Stimulated activated CD4-positive, alpha-beta T cell treated with anti-CD3 and anti-CD28 coated beads, Interleukin-4, amount 100 ng/mL, for 4 hours (primary cell): ENCODE results near the gene COL4A2.

Source experiments
- DNase-seq, 2 experiments: peaks; one replicate each; pipeline ENCODE4 v3.0.0-alpha.2; 2020

COL4A2 gene

DNA sequence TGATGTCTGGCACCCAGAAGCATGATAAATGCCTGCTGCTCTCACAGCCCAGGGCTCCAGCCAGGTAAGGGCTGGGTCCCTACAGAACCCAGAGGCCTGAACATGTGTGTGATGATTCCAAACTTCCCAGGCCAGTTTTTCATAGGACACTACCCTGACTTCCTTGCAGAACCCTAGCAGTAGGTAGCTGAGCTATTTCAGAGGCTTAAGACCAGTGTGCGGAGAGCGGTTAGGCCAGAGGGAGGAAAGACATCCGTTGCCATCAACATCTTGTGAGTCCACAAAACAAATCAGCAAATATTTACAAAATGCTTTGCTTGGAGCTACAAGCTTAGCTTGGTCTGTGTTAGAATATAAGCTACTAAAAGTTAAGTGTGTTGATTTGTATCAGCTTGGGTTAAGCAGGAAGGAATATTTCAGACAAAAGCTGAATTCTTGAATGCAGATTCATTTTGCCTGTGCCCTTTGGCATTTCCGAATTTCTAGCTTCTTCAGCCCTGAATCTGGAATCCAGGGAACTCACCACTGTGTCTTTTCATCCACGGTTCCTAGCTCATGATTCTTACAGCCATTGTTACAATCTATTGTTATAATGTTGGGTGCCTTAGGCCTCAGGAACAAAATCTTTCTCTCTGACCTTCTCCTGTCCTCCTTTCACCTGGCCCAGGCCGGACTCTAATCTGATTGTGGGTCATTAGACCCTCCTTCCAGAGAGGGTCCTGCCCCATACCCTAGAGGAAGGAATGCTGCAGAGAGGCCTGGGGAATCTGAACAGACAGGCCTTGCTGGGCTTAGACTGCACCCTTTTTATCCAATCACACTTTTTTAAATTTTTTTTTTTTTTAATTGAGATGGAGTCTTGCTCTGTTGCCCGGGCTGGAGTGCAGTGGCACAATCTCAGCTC, 242.1 kb downstream of the COL4A2 start:
- no peak for DNase-seq

DNA sequence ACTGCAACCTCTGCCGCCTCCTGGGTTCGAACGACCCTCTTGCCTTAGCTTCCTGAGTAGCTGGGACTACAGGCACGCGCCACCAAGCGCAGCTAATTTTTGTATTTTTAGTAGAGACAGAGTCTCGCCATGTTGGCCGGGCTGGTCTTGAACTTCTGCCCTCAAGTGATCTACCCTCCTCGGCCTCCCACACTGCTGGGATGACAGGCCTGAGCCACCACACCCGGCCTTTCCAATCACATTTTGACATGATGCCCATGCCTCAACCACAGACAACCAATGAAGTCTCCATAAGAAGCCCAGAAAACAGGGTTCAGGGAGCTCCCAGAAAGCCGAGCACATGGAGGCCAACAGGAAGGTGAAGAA, 242.7 kb downstream of the COL4A2 start:
- DNase-seq: no peak

DNA sequence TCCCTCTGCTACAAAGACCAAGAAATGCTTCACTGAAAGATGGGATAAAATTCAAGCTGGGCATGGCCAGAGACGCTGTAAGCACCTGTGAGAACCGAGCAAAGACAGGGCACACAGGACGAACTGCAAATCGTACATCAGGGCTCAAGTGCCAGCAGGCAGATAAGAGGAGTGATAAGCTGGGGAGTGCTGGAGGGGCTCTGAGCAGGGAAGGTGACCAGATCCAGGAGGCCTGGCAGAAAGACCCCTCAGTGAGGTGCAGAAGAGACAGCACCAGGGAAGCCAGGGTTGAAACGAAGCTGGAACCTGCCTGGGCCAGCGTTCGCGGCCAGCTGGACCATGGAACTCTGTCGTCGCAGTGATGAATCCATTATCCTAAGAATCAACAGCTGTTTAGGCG, 244.2 kb downstream of the COL4A2 start:
- DNase-seq: no peak

DNA sequence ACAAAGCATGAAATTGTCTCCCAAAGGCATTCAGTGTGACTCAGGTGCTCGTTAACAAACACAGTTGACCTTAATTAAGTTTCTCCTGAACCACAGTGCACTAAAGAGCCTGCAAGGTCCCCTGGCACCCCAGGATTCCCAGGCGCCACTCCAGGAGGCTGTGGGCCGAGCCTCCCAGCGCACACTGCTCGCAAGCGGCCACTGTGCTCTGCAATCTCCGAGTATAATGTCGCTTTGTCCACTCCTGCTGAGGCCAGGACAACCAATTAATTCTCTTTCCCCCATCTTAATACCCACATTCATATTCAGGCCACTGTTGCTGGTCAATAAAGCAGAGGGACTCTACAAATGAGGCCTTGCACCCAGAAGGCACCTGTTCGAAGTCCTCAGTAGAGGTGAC, 245.7 kb downstream of the COL4A2 start:
- DNase-seq: no peak

DNA sequence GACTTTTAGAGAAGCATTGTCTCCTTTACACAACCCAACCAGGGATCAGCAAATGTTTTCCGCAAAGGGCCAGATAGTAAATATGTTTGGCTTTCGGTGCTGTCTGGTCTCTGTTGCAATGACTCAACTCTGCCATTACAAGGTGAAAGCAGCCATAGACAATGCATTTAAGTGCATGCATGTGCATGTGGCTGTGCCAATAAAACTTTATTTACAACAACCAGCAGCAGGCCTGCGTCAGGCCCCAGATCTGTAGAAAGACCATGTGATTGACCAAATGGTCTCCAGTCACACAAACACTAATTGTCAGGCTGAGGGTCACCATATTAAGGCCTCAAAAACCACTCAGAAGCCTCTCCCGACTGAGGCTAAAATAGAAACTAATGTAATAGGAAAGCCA, 246.3 kb downstream of the COL4A2 start:
- DNase-seq: no peak

DNA sequence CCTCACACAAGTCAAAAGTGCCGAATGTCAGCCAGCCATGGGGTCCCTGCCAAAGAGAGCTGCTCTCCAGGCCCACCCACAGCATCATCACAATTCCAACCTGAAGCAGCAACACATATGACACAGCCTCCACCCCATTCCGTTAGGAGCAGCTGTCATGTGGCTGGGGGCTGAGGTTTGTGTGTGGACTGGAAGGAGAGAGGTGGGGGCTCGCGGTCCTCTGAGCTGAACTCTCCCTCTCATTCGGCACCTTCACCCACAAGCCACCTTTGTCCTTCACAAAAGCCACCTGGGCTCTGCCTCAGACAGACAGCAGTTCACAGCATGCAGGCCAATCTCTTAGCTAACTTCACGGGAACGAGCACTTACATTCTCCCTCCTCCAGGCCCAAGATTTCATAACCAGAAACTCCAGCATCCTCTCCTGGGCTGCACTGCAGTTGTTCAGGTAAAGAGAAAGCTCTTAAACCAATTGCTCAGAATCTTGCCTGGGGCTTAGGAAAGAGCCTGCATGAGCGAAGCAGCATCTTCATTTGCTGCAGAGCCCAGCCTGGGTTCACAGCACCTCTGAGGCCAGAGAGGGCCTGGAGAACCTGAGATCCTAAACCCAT, 247.2 kb downstream of the COL4A2 start:
- DNase-seq: no peak

DNA sequence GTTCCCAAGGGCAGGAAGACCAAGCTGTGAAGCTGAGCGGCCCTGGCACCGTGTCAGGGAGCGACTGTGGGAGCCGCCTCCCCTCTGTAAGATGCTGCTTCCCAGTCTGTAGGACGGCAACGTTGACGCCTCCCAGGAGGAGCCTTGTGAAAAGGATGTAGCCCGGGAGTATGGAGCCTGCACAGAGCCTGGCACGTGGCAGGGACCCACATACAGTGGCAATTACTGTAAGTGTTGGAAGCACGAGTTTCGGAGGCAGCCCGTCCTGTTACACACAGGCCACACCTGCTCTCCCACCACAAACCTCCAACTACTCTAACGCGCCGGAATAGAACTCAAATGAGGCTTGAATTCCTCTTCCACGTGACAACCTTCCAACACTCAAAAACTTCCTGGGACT, 247.9 kb downstream of the COL4A2 start:
- no peak for DNase-seq

DNA sequence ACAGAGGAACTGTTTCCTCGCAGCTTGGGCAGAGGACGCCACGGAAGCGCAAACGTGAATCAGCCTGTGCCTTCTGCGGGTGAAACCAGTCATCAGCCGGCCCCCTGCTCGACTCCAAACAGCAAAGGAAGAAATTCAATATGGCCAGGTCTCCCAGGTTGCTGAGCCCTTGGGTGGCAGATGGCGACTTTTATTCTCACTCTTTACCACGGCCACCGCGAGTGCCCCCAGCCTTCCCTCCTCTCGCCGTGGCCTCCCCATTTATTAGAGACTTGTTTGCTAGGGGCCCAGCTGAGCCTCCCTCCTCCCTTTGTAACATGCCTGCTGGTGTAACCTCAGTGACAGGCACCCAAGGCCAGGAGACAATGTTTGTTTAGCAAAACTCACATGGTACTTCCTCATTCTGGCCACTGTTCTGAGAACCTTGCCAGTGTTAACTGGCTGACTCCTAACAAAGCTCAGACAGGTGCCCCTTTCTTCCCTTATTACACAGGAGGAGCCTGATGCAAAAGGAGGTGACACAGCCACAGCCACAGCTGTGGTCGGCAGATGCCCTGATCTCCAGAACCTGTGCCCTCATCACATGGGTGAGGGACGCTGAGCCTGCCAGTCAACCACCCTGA, 248.6 kb downstream of the COL4A2 start:
- DNase-seq: no peak

DNA sequence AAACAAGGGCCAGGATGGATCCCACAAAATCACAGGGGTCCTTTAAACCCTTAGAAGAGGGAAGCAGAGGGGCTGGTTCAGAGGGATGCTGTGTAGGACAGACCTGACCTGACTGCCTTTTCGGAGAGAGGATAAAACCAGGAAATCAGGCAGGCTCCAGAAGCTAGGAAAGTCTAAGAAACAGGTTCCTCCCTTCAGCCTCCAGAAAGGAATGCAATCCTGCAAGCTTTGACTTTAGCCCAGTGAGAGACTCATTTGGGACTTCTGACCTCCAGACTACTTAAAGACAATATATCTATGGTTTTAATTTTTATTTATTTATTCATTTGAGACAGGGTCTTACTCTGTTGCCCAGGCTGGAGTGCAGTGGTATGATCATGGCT, 249.1 kb downstream of the COL4A2 start:
- DNase-seq: no peak

DNA sequence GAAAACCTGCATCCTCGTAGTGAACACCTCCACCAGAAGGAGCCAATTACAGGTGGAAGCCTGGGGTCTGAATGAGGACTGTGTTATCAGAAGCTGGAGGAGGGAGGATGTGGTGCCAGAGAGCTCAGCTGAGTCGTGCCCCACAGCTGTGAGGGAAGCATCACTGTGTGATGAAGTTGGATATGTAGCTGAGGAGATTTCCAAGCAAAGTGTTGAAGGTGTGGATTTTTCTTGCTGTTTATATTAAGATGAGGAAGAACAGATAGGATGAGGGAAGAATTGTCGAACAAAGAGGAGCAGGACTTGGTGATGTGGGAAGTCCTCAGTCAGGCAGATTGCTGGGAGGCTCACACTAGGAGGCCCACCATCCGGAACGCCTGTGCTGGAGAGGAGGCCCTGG, 250.0 kb downstream of the COL4A2 start:
- DNase-seq: no peak

DNA sequence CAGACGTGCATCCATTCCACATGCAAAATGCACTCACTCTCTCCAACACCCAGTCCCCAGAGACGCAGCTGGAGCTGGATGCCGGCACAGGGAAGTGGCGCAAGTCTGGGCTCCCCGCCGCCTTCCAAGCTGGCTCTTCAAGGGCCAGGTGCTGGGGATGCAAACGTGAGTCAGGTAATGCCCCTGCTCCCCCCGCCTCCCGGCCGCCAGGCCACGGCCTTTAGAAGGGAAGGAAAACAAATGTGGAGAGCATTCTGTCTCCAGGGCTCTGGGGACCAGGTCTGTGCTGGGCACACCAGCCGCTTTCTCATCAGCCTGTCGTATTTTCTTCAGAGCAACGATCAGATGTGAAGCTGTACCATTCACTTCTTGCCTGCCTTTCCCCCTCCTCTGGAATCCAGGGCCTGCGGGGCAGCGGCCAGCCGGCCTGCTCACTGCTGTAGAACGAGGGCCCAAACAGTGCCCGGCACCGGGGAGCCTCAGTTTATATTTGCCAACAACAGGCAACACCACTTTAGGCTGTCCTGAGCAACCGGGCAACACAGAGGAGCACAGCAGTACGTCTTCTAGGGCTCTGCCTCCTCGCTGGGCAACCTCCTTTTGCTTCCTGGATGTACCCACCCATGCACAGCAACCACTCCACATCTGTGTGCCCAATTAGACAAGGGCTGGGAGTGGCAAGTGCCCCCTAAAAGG, 250.7 kb downstream of the COL4A2 start:
- no peak for DNase-seq

DNA sequence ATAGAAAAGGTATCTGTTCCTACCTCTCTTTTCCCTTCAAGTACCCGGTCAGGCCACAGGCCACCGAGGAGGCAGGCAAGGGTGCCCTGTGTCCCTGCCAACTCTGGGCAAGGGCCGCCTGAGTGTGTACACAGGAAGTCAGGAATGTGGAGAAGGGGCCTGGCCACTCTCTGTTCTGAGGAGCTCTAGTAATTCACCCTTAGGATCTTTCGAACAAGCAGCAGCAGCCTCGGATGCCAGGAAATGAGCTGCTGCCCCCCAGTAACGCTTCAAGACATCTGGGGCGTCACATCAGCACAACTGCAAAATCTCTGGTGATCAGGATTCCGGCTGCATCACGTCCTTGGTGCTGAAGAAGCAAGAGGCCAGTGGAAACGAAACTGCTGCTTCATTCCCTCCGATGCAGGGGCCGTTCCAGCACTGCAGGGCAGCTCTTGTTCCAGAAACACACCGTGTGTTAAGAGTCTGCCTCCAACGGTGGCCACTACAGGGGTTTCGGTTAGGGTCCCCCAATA, 252.4 kb downstream of the COL4A2 start:
- DNase-seq: no peak

DNA sequence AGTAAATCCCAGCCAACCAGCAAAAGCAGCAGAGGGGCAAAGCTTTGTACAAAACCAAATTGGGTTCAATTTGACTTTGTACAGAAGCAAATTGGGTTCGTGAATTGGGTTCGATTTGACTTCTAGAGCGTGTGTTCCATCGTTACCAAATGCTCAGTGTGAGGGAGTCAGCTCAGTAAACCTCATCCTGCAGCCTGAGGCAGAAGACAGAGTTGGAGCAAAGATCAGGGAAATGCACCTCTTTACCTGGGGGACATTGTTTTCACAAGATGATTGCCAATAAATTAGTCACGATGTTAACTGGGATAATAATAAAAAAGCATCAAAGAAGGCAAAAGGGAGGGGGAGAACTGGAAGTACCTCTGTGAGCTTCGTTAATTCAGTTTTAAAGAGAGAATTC, 252.9 kb downstream of the COL4A2 start:
- DNase-seq: no peak

DNA sequence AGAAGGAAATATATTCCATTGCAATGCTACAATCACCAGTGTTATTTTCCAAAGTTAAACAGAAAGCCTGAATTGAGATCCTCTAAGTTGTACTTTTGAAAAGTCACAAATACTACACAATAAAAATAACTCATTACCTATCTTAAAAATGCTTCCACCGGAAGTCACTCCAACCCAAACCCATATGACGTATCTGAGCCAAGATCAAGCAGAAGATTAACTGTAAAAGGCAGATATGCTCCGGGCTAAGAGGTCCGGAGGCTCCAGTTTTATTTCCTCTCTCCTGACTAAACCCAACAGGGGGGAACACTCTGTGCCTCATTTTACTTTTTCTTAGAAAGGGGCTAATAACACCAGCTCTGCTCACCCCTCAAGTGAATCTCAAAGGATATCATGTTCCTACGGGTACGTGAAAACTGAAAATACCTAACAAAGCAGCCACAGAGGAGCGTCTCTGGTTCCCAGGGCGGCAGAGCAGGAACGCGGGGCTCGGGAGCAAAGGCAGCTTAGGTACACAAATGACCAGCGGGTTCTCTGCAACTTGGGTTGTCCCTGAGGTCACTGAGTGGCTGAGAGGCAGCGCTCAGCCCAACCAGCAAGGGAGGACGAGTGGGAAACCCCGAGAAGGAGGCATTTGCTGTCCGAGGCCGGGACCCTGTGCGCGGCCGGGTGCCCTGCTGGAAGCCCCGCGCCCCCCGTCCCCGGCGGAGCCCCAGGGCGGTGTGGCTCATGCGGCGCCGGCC, 253.7 kb downstream of the COL4A2 start:
- peak in 1 of 2 experiments; percentile 1 for DNase-seq

DNA sequence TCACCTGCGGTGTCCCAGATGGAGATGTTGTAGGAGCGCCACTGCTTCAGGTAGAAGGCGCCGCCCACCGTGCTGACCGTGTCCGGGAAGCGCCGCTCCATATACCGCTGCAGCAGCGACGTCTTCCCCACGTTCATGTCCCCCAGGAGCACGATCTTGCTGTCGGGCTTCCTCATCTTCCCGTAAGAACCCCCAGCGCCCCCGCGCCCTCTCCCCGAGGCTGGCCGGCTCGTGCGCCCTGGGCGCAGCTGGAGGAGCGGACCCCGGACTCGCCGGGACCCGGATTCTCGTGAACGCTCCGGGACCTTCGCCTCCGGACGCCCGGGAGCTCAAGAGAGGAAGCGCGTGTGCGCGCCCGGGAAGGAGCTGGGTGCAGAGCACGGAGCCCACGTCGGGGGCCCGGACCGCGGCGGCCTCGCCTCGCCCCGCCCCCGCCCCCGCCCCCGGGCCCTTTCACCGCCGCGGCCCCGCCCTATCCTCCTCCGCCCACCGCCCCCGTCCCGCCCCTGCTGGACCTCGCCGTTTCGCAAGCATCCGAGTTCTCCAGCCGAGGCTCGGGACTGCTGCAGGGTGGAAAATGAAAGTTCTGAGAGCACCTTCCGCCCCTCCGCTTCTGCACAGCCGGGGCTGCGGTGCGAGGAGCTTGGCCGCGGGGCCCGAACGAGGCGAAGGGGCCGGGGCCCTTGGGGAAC, 254.4 kb downstream of the COL4A2 start, which contains the start of gene RAB20:
Gene RAB20, minus strand, starts transcription at position 379 of the 692 bp plus-strand sequence. Its CDS starts 203 bp downstream, at position 176.
- DNase-seq: peak; percentile 58 to 64

DNA sequence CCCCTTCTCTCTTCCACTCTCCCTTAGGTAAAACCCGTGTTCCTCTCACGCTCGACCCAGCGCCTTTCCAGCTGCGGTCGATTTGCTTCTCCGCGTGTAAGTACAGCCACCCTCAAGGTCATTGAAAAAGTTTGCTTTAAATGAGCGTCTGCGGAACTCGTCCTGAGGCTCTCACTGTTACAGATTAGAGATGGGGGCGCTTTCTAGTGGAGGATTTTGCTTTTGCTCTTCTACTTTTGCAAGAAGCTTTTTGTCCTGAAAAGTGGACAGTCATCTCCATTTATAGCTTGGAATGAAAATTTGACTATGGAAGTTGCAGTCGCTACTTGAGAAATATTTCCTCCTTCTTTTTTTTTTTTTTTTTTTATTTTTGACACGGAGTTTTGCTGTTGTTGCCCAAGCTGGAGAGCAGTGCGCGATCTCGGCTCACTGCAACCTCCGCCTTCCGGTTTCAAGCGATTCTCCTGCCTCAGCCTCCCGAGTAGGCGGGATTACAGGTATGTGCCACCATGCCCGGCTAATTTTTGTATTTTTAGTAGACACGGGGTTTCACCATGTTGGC, 255.0 kb downstream of the COL4A2 start:
- DNase-seq: peak in 1 of 2 experiments; percentile 2
